Endothelial cell of umbilical vein (primary cell): ENCODE measurements around the gene TMEM270.

ENCODE experiments used
- EZH2 ChIP-seq: IDR thresholded peaks from 2 replicates; pipeline ENCODE4 v1.6.1; 2012; ENCODE audit warnings: borderline replicate concordance, low read depth, mild to moderate bottlenecking, moderate library complexity, low read length, inconsistent platforms; ENCODE audit not compliant: severe bottlenecking
- MYC ChIP-seq: IDR thresholded peaks from one replicate; pipeline ENCODE4 v1.6.1; 2011; ENCODE audit warnings: mild to moderate bottlenecking, low read depth, low read length
- POLR2A ChIP-seq: IDR thresholded peaks from 2 replicates; pipeline ENCODE4 v1.6.1; 2012; ENCODE audit warnings: low read depth, mild to moderate bottlenecking, control low read depth, low read length
- POLR2AphosphoS5 ChIP-seq: IDR thresholded peaks from 2 replicates; pipeline ENCODE4 v1.6.1; 2012; ENCODE audit warnings: low read depth, mild to moderate bottlenecking, control low read depth, low read length, moderate library complexity; ENCODE audit not compliant: insufficient read depth
- TF ChIP-seq, protein P1 (sequence below), 2 donors: IDR thresholded peaks; 1 replicate in 1 of 2; 2 replicates in 1 of 2; pipeline ENCODE4 v1.5.1; 2011; ENCODE audit warnings: low read length in 2 of 2, mild to moderate bottlenecking in 2 of 2, moderate library complexity in 2 of 2, control low read depth in 1 of 2, inconsistent platforms in 1 of 2, low read depth in 1 of 2; ENCODE audit not compliant: insufficient read depth in 1 of 2; ENCODE audit errors: extremely low read depth in 1 of 2
- TF ChIP-seq, protein P2 (sequence below): IDR thresholded peaks from 2 replicates; pipeline ENCODE4 v1.6.1; 2011; ENCODE audit not compliant: insufficient read depth, insufficient read length

DNA sequence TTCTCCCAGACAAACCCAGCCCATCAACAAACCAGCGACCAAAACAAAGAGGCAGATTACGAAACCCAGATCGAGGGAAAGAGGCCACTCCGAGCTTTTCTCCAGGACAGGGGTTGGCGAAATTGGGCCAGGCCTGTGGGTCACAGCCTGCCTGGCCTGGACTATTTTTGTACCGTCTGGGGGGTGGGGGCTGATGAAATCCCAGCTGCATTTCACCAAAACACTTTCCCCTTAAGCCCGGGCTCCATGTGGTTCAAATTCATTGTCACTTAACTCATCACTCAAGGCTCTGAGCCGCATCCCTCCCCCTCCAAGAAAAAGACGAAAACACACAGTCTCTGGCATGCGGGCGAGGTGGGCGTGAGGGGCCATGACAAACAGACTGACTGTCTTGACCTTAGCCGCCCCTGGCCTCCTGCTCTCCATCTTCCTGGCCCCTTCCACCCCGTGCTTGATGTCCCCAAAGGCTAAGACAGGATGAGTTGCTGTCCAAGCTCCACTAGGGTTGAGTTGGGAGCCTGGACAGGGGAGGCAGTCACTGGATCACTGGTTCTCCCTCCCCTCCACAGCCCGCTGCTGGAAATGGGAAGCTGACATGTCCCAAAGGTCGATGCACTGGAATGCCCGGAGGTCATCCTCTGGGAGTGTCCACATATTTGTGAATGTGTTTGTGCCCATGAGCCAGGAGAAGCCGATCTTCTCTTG lies 19.2 kb downstream of the TMEM270 start:
- TF ChIP-seq, protein P1, sequence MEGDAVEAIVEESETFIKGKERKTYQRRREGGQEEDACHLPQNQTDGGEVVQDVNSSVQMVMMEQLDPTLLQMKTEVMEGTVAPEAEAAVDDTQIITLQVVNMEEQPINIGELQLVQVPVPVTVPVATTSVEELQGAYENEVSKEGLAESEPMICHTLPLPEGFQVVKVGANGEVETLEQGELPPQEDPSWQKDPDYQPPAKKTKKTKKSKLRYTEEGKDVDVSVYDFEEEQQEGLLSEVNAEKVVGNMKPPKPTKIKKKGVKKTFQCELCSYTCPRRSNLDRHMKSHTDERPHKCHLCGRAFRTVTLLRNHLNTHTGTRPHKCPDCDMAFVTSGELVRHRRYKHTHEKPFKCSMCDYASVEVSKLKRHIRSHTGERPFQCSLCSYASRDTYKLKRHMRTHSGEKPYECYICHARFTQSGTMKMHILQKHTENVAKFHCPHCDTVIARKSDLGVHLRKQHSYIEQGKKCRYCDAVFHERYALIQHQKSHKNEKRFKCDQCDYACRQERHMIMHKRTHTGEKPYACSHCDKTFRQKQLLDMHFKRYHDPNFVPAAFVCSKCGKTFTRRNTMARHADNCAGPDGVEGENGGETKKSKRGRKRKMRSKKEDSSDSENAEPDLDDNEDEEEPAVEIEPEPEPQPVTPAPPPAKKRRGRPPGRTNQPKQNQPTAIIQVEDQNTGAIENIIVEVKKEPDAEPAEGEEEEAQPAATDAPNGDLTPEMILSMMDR (IDR thresholded peaks at IDR 0.05; ENCODE audit: extremely low read depth in 1 of 2, insufficient read depth in 1 of 2, low read depth in 1 of 2, low read length in 2 of 2): no peak
- TF ChIP-seq, protein P2, sequence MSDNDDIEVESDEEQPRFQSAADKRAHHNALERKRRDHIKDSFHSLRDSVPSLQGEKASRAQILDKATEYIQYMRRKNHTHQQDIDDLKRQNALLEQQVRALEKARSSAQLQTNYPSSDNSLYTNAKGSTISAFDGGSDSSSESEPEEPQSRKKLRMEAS: no peak
- no peak for TF ChIP-seq POLR2A
- TF ChIP-seq POLR2AphosphoS5: no peak
- no peak for TF ChIP-seq EZH2
- TF ChIP-seq MYC: no peak
